ENCODE data around the gene INPP4B. TPM values are rescaled to one million over a fixed set of nuclear protein-coding genes. Genes with fewer than 3 reads are reported as not detected.

INPP4B gene
- total RNA-seq, 1 experiment from 2014 or later = 41.0 TPM

- no peaks in the 10 kb centered on the region for H3K36me3 ChIP-seq (ENCODE audit: low read depth, low read length)
- H2AFZ ChIP-seq (ENCODE audit: low read length) = no peak overlapping the region
- H3K79me2 ChIP-seq (ENCODE audit: low read length) = no peaks in the 10 kb centered on the region
- H3K9me2 ChIP-seq (replicated peaks; ENCODE audit: low read length) = no peaks in the 10 kb centered on the region
- ATAC-seq (no peak), DNase-seq (no peak)
- H3K27ac ChIP-seq (ENCODE audit: low read length) = no peak overlapping the region
- no peak overlapping the region for H3K9ac ChIP-seq (ENCODE audit: low read length)
- H4K20me1 ChIP-seq (ENCODE audit: low read length) = no peaks in the 10 kb centered on the region
- ChIA-PET CTCF (no interaction called here), POLR2A (ENCODE audit: unreplicated experiment) (interaction anchor here (0.6 kb wide), 1 partner anchor 717 kb away, joined by 3 read pairs; no protein-coding TSS in a partner anchor)
- H3F3A ChIP-seq (ENCODE audit: low read length, unreplicated experiment) = no peaks in the 10 kb centered on the region
- BruUV-seq (replicated peaks) = no TSS peak
- TF ChIP-seq EZH2 (IDR thresholded peaks at IDR 0.05; ENCODE audit: low read length, unreplicated experiment) = no peak
- TF ChIP-seq EZH2phosphoT487 (IDR thresholded peaks at IDR 0.05; ENCODE audit: borderline replicate concordance, low read length) = no peak
- TF ChIP-seq CTCF (conservative IDR thresholded peaks at IDR 0.05; ENCODE audit: low read depth, low read length) = no peak
- no peaks in the 10 kb centered on the region for H3K27me3 ChIP-seq (ENCODE audit: low read length)
- intact Hi-C loops (cut with micrococcal nuclease) = no loop called here
- no peaks in the 10 kb centered on the region for H3K4me1 ChIP-seq (ENCODE audit: insufficient read depth, low read length)
- H3K4me3 ChIP-seq (ENCODE audit: low read length) = no peak overlapping the region
- H3K4me2 ChIP-seq (ENCODE audit: low read length) = no peak overlapping the region
- H3K9me3 ChIP-seq (ENCODE audit: low read length) = no peaks in the 10 kb centered on the region
These were observed 830.1 kb downstream of the INPP4B start for GRCh38 chr4:142016031-142016430.

- Histone ChIP-seq H3K4me1 (ENCODE audit: insufficient read depth, low read length) (no peaks in the 10 kb centered on the region), H3K9ac (ENCODE audit: low read length) (no peak overlapping the region), H3F3A (ENCODE audit: low read length, unreplicated experiment) (no peaks in the 10 kb centered on the region), H3K79me2 (ENCODE audit: low read length) (no peaks in the 10 kb centered on the region), H3K9me3 (ENCODE audit: low read length) (no peaks in the 10 kb centered on the region), H4K20me1 (ENCODE audit: low read length) (no peaks in the 10 kb centered on the region), H2AFZ (ENCODE audit: low read length) (no peak overlapping the region), H3K27ac (ENCODE audit: low read length) (no peak overlapping the region), H3K9me2 (replicated peaks; ENCODE audit: low read length) (no peaks in the 10 kb centered on the region), H3K4me3 (ENCODE audit: low read length) (no peak overlapping the region), H3K4me2 (ENCODE audit: low read length) (no peak overlapping the region), H3K36me3 (ENCODE audit: low read depth, low read length) (no peaks in the 10 kb centered on the region), H3K27me3 (ENCODE audit: low read length) (no peaks in the 10 kb centered on the region)
- CTCF ChIA-PET = no interaction called here
- intact Hi-C loops (cut with micrococcal nuclease) = no loop called here
- TF ChIP-seq CTCF (conservative IDR thresholded peaks at IDR 0.05; ENCODE audit: low read depth, low read length) = no peak
- TF ChIP-seq EZH2phosphoT487 (IDR thresholded peaks at IDR 0.05; ENCODE audit: borderline replicate concordance, low read length) = no peak
- TF ChIP-seq EZH2 (IDR thresholded peaks at IDR 0.05; ENCODE audit: low read length, unreplicated experiment) = no peak
- ATAC-seq (no peak), DNase-seq (no peak)
- POLR2A ChIA-PET (ENCODE audit: unreplicated experiment) = no interaction called here
- BruUV-seq (replicated peaks) = no TSS peak
These were observed 836.4 kb downstream of the INPP4B start for GRCh38 chr4:142009751-142010150.

- ATAC-seq (no peak), DNase-seq (no peak)
- intact Hi-C loops (cut with micrococcal nuclease) = no loop called here
- no peak for TF ChIP-seq EZH2 (IDR thresholded peaks at IDR 0.05; ENCODE audit: low read length, unreplicated experiment)
- TF ChIP-seq EZH2phosphoT487 (IDR thresholded peaks at IDR 0.05; ENCODE audit: borderline replicate concordance, low read length) = no peak
- TF ChIP-seq CTCF (conservative IDR thresholded peaks at IDR 0.05; ENCODE audit: low read depth, low read length) = no peak
- H3K27me3 ChIP-seq (ENCODE audit: low read length) = no peaks in the 10 kb centered on the region
- H3K9me3 ChIP-seq (ENCODE audit: low read length) = no peaks in the 10 kb centered on the region
- no peaks in the 10 kb centered on the region for H3K9me2 ChIP-seq (replicated peaks; ENCODE audit: low read length)
- CTCF ChIA-PET = no interaction called here
- H3K4me3 ChIP-seq (ENCODE audit: low read length) = no peak overlapping the region
- H3K4me1 ChIP-seq (ENCODE audit: insufficient read depth, low read length) = no peaks in the 10 kb centered on the region
- H3K79me2 ChIP-seq (ENCODE audit: low read length) = no peaks in the 10 kb centered on the region
- POLR2A ChIA-PET (ENCODE audit: unreplicated experiment) = no interaction called here
- H3K4me2 ChIP-seq (ENCODE audit: low read length) = no peak overlapping the region
- no peaks in the 10 kb centered on the region for H4K20me1 ChIP-seq (ENCODE audit: low read length)
- H2AFZ ChIP-seq (ENCODE audit: low read length) = no peak overlapping the region
- H3F3A ChIP-seq (ENCODE audit: low read length, unreplicated experiment) = no peaks in the 10 kb centered on the region
- no peak overlapping the region for H3K27ac ChIP-seq (ENCODE audit: low read length)
- no TSS peak for BruUV-seq (replicated peaks)
- H3K36me3 ChIP-seq (ENCODE audit: low read depth, low read length) = no peaks in the 10 kb centered on the region
- no peak overlapping the region for H3K9ac ChIP-seq (ENCODE audit: low read length)
These were observed 840.6 kb downstream of the INPP4B start for GRCh38 chr4:142005519-142005918.

All from PC-3 (cell line).